B cell (primary cell): ENCODE data around the gene PBX1.

Experiments
- EZH2 ChIP-seq: IDR thresholded peaks from 2 replicates; pipeline ENCODE4 v1.6.1; 2012; ENCODE audit warnings: borderline replicate concordance, low read depth, mild to moderate bottlenecking, moderate library complexity, low read length; ENCODE audit not compliant: insufficient read depth, poor library complexity, severe bottlenecking
- TF ChIP-seq, protein P1 (sequence below): fragments of 200-600 bp; IDR thresholded peaks from one replicate; pipeline ENCODE4 v1.8.0; 2022; ENCODE audit warnings: antibody characterized with exemption, mild to moderate bottlenecking

DNA sequence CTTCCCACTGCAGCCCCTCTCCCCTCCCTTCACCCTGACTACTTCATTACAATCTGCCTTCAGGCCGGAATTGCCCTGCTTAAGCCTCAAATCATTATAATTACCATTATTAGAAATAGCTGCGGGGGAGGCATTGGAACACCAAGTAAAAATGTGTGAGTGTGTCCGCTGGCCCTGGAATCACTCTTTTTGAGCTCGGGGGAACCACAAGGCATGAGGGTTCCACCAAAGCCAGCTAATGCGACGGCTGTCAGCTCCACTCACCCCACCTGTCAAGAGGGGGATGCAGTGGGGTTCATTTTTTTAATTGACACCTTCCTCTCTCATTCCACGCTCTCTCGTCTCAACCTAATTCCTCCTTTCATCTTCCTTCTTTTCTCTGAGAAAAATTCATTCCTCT lies 177.2 kb downstream of the PBX1 start:
- TF ChIP-seq, protein P1, sequence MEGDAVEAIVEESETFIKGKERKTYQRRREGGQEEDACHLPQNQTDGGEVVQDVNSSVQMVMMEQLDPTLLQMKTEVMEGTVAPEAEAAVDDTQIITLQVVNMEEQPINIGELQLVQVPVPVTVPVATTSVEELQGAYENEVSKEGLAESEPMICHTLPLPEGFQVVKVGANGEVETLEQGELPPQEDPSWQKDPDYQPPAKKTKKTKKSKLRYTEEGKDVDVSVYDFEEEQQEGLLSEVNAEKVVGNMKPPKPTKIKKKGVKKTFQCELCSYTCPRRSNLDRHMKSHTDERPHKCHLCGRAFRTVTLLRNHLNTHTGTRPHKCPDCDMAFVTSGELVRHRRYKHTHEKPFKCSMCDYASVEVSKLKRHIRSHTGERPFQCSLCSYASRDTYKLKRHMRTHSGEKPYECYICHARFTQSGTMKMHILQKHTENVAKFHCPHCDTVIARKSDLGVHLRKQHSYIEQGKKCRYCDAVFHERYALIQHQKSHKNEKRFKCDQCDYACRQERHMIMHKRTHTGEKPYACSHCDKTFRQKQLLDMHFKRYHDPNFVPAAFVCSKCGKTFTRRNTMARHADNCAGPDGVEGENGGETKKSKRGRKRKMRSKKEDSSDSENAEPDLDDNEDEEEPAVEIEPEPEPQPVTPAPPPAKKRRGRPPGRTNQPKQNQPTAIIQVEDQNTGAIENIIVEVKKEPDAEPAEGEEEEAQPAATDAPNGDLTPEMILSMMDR = no peak
- no peak for TF ChIP-seq EZH2
